CD4-positive, alpha-beta T cell treated with Interleukin-4 for 4 hours (primary cell): ENCODE data around the gene PSTPIP1.
"Not testable (repeated sequence)": the region's sequence is repeated elsewhere in the genome, so short reads cannot be mapped to it uniquely, and the experiment has no call there.

Experiments
- DNase-seq: peaks from one replicate; pipeline ENCODE4 v3.0.0-alpha.2; 2020

PSTPIP1 gene

DNA sequence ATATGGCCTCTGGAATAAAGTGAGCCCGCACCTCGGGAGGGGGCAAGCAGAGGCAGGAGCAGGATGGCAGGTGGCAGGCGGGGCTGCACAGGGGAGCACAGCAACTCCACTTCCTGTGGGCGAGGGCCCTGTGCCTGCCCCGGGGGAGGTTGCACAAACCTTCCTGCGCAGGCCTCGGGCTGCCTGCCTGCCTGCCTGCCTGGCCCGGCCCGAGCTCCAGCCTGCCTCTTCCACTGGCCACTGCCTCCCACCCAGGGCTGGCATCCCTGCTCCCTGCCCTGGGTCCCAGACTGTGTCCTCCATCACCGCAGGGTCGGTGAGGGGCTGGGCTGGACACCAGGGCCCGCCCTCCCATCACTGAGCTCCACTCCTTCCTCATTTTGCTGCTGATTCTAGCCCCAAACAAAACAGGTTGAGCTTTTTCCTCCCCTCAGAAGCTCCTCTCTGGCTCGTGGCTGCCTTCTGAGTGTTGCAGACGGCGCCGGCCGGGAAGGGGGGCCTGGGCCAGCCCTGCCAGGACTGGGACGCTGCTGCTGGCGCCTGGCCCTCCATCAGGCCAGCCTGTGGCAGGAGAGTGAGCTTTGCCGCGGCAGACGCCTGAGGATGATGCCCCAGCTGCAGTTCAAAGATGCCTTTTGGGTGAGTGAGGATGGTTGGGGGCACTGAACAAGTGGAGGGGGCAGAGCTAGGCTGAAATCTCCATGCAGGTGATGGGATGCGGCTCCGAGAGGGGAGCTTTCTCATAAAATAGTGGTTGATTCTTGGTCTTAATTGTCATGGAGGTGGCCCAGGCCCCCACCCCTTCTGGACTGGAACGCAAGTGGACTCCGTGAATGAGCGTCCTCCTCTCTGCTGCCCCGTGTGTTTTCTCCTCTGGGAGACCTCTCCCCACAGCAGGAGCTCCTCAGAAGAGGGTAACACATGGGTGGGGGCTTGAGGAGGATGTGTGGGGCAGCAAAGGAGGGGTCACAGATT is at the start of gene PSTPIP1:
TSS of gene PSTPIP1 (plus strand) at position 156 of the 975 bp plus-strand sequence. CDS start at position 604, 448 bp downstream.
- DNase-seq: peak; percentile 70

DNA sequence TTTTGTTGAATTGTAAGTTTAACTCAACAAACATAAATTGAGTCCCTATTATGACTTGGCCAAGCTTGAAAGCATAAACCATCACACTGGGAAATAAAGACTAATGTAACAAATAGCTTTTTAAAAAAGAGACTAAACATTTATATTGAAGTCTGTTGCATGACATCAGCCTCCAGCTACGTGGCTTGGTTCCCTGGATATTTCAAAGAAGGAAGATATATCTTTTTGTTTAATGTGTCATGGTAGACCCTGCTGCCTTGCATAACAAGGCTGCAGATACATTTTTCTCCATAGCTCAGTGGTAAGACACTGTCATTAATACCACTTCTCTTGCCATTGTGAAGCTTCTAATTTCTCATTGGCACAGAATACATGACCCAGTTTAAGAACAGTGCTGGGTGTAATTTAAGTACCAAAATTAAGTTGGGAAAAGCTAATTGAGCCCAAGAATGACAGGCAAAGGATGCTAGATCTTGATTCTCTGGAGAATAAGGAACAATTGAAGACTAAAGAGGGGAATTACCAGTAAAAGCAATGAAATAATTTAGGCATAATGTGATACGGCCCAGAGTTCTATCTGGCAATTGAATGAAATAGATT is 49.3 kb upstream of the PSTPIP1 start:
- DNase-seq: no peak

DNA sequence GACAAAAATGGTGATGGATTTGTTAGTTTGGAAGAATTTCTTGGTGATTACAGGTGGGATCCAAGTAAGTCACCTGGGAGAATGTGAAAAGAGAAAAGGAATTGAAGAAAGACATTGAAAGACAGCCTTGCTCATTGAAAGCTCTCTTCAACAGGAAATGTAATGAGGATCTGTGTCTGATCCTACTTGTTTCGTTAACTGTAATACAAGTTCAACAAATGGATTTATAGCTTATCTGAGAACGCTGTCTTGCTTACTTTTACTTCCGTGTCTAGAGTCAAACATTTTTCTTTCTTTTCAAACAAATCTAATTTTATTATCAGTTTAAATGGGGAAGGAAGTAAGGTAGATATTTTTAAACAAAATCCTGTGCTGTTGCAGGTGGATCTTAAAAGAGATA is 47.5 kb upstream of the PSTPIP1 start:
- DNase-seq: no peak

DNA sequence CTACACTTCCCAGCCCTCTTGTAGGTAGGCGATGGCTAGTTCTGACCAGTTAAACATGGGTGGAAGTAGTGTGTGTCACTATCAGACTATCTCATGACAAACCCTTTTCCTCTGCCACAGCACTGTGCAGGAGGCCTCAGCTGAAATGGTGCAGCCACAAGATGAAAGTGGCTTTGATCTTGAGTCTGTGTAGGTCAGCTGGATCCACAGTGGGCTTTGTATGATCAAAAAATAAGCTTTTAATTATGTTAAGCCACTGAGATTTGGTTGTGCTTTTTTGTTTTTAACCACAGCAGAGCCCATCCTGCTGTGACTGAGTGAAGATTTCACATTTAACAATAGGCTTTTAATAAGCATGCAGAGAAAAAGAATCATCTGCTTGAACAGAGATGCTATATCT is 43.7 kb upstream of the PSTPIP1 start:
- DNase-seq: no peak

DNA sequence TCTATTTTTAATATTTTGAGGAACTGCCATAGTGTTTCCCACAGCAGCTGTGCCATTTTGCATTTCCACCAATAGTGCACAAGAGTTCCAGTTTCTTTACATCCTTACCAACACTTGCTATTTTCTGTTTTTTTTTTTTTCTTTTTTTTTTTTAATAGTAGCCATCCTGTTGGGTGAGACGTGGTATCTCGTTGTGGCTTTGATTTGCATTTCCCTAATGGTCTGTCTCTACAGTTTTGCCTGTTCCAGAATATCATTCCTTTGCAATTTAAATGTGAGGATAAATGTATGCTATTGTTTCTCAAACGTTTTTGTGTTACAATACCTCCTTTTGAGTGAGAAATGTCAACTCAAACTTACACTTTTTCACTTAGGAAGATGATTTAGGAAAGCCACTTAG is 41.0 kb upstream of the PSTPIP1 start:
- DNase-seq: no peak

DNA sequence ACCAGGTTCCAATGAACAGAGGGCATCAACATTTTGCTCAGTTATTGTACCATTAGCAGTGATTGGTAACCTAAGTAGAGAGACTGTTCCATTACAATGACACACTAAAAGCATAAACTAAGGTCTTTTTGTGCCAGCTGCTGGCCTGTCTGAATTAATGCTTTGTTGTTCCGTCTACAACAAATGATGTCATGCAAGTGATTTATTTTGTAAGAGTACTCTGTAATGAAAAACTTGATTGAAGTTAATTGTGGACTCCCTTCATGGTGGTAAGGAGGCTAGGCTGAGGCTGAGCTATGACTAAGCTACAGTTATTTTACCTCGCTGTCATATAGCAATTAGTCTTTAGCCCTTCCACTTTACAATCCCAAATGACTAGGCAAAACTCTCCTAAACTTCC is 40.2 kb upstream of the PSTPIP1 start:
- no peak for DNase-seq

DNA sequence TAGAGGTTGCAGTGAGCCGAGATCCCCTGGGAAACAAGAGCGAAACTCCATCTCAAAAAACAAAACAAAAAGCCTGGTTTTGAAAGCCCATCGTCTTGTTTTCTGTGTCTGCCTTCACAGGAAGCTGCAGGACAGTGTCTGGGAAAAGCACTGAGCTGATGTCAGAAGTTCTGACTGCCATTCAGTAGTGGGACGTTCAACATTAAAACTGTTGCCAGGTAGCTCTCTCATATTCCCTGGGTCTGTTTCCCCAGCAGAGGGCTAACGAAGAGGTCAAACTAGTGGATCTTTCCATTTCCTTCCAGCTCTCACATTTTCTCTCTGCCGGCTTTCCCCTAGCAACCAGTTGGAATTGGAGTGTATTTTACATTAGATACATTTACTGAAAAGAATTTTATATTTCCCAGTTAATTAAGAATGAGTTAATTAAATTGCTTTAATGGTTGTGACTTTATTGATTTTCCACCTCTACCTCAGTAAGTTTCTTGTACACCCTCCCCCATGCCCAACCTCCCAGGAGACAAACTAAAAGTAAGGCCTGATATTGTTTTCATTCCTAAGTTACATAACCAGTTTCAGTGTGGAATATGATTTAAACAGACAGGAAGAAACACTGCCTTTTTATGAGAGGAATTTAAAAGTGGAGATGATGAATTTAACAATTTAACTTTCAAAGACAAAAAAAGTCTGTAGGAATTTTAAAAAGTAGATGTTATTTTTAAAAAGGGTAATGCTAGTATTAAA is 33.5 kb upstream of the PSTPIP1 start:
- no peak for DNase-seq

DNA sequence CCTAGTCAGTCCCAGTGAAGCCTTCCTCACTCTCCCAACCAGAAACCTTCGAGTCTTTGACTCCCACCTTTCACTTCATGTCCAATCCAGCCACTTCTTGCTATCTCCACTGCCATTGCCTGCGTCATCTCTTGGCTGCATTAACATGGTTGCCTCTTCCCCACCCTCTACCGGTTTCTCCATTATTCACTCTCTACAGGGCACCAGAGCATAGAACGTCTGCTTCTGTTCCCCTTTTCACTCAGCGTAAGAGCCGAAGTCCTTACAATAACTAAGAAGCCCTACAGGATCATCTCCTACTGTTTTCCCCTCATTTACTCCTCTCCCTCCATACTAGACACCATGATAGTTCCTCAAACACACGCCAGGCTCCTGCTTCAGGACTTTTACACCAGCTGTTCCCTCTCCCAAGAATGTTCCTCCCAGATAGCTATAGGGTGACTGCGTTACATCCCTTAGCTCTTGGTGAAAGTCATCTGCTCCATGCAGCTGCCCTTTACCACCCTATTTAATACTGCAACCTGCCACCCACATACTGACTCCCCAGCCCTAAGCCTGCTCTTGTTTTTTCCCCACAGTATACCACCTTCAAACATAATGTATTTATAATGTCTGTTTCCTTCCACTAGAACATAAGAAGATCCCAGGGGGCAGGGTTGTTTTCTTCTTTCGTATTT is 32.5 kb upstream of the PSTPIP1 start:
- no peak for DNase-seq

DNA sequence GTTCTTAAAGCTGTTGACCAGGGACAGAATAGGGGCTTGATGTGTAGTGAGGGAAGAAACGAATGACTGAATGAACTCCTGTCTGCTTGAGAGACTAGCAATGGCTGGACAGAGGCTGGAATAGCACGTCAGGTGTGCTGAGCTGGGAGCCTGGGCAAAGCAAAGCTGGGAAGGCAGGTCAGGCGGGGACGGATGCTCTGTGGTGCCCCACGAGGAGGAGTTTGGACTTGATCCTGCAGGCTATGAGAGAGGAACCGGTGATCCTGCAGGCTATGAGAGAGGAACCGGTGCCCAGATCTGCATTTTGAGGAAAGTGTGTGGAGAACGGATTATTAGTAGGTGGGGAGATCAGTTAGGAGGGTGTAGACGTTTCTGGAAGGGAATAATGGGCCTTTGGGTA is 31.3 kb upstream of the PSTPIP1 start:
- DNase-seq: no peak

DNA sequence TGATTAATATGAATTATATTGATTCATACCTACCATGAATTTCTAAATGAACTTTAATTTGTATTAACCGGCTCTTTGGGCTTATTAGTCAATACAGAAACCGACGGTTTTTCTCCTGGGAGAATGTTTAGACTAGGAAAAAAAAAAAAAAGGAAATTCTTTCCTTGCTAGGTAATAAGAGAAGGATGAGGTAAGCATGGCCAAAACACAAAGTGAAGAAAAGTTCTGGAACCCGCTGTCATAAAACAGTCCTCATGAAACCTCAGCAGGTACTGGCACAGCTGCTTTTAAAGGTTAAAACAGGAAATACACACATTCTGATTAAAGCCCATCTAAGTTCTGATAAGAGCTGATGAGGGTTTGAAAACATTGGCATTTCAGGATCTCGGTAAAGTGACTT is 30.8 kb upstream of the PSTPIP1 start:
- DNase-seq: no peak

DNA sequence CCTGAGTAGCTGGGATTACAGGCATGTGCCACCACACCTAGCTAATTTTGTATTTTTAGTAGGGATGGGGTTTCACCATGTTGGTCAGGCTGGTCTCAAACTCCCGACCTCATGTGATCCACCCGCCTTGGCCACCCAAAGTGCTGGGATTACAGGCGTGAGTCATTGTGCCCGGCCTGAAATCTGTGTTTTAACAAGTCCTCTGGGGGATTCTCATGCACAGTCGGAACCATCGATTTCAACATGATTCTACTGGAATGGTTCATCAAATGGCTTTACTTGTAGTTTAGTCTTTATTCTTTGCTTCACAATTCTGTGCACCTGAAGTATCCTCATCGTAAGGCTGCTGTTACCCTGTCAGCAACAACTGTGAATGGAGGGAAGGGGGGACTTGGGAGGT is 28.9 kb upstream of the PSTPIP1 start:
- DNase-seq: not testable (repeated sequence)

DNA sequence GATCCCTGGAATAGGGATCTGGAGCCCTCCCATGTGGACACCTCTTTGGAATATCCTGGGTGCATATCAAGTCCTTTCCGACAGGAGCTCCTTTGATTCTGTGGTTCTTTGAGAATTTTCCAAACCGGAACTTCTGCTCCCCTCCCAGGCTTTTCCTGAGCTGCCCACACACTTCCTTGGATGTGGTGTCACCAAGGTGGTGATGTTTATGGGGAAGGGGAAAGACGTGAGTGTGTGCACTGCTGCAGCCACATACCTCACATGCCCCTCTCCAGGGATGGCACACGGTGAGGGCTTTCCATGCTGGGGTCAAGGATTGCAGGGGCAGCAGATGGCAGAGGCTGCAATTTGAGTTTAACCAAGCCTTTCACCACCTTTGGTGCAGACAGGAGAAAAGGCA is 27.9 kb upstream of the PSTPIP1 start:
- no peak for DNase-seq

DNA sequence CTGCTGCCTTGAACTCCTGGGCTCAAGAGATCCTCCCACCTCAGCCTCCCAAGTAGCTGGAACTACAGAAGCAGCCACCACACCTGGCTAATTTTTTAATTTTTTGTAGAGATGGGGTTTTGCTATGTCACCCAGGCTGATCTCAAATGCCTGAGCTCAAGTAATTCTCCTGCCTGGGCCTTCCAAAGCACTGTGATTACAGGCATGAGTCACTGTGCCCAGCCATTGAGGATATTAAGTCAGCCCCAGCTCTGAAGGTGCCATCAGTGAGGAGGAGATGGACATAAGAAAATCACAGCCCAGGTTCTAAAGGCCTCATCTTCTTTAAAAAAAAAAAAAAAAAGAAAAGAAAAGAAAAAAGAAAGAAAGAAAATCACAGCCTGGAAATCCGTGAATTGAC is 26.6 kb upstream of the PSTPIP1 start:
- no peak for DNase-seq

DNA sequence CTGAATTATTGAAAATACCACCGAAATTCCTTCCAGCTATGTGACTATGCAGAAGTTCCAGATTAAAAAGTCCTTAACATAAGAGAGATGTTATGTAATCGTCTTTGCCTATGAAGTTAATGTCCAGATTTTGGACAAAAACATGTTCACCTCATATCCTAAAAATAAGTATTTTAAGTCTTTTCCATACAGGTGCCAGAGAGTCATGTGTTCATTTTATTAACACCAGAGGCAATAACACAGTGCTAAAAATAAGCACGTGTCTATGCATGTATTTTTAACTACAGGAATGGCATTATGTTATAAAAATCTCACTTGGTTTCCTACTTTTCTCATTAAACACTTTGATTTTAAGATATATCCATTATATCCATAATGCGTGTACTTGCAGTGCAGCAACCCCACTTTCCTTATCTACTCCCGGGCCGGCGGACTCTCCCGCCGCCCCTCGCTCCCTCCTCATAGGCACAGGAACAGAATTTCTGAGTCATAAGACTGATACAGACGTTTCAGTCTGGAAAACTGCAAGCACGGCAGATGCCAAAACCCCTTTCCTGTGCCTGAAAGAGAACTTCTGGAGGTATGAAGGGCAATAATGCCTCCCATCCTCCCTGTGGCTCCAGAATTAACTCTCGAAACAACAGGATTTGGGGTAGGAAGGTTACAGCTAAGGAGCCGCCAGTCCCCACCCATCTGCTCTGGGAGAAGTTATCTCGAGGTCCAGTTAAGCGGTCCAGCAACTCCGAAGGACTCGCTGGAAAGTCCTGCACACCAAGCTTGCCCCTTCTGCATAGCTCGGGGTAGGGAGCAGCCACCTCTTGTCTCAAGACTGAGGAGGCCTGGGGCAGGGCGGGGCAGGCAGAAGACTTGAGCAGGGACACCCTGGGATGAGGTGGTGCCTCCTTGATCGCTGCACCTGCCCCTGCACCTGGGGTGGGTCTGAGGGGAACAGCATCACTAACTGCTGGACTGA is 22.3 kb upstream of the PSTPIP1 start:
- DNase-seq: no peak

DNA sequence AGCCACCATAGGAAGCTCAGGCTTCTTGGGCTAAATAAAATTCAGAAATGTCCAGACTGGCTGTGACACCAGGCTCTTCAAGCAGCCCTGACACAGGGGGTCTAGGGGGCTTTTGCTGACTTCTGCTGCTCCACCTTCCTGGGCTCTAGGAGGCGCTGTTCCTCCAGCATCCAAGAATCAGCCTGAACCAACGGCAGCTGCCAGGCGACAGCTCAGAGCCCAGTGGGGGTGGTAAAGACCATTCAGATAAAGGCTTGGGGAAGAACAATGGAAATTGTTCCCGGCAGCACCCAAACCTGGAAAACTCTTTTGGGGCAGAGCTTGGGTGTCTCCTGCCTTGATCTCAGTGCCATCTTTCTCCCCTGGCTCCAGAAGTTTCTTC is 21.6 kb upstream of the PSTPIP1 start:
- DNase-seq: peak; percentile 63

DNA sequence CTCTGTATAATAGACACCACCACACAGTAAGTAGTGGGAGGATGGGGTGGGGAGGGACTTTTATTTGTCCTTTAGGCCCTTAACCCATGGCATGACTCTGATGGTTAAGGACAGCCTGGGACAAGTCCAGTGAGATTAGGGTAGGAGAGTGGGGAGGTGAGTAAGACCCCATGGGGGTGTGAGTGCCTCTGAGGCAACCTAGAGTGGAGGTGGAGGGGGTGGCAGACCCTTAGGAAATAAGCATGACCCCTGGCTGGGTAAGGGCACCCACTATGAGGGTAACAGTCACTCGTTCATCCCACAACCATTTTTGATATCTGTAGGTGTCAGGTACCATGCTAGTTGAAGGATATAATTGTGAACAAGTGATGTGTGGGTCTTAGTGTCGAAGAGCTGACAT is 21.0 kb upstream of the PSTPIP1 start:
- no peak for DNase-seq

DNA sequence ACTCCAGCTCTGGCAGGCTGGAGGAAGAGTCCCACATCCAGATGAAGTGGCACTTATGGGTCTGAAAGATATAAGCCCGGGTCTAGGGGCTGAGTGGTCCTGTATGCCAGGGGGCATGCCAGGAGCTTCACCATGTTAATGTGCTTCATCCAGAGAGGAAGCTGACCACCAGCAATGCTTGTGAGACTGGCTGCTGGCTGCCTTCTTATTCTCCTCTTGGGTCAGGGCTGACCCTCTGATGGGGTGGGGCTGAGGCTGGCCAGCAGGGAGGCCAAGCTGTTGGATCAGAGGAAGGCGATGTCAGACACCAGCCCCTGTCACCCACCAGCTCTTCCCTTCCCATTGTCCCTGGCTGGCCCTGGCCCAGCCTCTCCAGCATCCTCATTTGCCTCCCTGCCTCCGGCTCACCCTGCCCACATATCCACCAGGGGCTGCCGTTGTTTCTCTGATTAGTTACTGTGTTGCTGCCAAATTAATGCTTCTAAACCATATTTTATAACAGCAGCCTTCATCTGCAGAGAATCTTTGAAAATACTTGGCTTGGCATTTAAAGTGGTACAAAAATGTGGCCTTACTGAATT is 20.4 kb upstream of the PSTPIP1 start:
- DNase-seq: no peak

DNA sequence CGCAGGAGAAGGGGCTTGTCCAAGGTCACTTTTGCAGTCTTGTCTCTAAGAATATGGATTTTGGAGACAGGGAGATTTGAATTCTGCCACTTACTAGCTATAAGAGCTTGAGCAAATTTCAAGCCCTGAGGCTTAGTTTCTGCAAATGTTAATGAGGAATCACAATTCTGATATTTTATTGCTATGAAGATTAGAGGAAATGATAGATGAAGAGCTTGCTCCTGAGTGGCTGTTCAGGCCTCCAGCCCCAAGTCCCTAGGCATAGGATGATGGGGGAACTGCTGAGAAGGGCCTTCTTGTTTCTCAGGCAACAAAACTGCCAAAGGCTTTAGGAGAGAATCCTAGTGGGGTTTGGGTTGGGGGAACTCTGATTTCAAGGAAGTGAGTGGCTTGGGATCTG is 18.8 kb upstream of the PSTPIP1 start:
- no peak for DNase-seq

DNA sequence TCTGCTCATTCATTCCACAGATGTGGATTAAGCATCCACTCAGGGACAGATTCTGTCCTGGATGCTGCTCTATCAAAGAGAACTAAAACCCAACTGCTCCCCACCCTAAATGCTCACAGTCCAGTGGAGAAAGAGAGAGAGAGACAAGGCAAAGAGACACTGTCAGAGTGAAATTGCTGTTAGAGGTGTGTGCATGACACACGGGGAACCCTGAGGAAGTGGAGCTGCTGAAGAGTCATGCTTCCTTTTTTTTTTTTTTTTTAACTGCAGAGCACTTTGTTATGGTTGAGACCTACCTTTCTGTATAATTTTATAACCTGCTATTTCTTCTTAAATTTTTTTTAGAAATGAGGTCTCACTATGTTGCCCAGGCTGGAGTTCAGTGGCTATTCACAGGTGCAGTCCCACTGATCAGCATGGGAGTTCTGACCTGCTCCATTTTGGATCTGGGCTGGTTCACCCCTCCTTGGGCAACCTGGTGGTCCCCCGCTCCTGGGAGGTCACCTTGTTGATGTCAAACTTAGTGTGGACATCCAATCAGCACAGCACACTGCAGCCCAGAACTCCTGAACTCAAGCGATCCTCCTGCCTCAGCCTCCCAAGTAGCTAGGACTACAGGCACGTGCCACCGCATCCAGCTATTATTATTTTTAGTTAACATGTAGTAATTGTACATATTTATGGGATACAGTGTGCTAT is 18.2 kb upstream of the PSTPIP1 start:
- peak; percentile 26 for DNase-seq

DNA sequence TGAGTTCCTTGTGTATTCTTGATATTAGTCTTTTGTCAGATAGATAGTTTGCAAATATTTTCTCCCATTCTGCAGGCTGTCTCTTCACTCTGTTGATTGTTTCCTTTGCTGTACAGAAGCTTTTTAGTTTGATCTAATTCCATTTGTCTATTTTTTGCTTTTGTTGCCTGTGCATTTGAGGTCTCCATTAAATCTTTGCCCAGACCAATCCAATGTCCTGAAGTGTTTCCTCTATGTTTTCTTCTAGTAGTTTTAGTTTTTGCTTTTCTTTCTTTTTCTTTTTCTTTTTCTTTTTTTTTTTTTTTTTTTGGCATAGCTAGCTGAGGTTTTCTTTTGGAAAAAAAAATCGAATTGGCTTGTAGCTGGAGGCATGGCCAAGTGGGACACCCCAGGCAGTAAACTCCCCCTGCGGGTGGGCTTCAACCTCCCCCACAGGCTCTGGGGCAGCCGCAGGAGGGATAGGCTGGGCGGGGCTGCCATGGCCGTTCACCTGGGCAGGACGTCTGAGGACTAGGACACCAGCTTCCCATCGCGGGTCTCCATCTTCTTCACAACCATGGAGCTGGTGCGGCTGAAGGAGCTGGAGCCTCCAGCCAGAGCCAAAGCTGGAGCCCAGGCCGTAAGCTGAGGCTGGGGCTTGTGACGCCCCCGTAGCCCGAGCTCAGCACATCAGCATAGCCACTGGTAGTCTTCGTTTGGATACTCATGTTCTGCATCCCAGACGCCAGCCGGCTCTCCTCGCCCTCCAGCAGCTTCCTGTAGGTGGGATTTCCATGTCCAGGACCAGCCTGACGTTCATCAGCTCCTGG is 16.2 kb upstream of the PSTPIP1 start:
- no peak for DNase-seq
